Measurements from ENCODE around the gene ICAM5. TPM values are rescaled to one million over a fixed set of nuclear protein-coding genes. Genes with fewer than 3 reads are reported as not detected.

The ICAM5 gene
- polyA plus RNA-seq, 1 donor (not counting 4 experiments of a cell fraction or from before 2014, with no cell fraction given) = 0.20 TPM

DNA sequence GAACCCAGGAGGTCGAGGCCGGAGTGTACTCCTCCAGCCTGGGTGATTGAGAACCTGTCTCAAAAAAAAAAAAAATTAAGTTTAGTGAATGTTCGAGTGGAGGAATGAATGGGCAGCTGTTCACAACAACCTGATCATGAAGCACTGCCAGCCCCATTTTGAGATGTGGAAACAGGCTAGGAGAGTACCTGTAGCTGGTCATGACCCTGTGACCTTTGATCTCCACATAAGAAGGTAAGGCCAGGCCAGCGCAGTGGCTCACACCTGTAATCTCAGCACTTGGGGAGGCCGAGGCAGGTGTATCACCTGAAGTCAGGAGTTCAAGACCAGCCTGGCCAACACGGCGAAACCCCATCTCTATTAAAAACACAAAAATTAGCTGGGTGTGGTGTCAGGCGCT, 36.0 kb downstream of the ICAM5 start:
- no peak for DNase-seq (ENCODE audit: low read depth, low spot score)
- no peak for FAIRE-seq
- no peaks in the 10 kb centered on the region for H3K4me1 ChIP-seq (ENCODE audit: control insufficient read depth, extremely low read depth, insufficient read depth, low read length)
- no peaks in the 10 kb centered on the region for H3K9me3 ChIP-seq (ENCODE audit: control insufficient read depth, low read depth, low read length)
- dilution Hi-C loops (cut with MboI; ENCODE audit: extremely low pct_ligation_motif_present, low sequenced_read_pairs) = no loop called here
- TF ChIP-seq, protein P1, sequence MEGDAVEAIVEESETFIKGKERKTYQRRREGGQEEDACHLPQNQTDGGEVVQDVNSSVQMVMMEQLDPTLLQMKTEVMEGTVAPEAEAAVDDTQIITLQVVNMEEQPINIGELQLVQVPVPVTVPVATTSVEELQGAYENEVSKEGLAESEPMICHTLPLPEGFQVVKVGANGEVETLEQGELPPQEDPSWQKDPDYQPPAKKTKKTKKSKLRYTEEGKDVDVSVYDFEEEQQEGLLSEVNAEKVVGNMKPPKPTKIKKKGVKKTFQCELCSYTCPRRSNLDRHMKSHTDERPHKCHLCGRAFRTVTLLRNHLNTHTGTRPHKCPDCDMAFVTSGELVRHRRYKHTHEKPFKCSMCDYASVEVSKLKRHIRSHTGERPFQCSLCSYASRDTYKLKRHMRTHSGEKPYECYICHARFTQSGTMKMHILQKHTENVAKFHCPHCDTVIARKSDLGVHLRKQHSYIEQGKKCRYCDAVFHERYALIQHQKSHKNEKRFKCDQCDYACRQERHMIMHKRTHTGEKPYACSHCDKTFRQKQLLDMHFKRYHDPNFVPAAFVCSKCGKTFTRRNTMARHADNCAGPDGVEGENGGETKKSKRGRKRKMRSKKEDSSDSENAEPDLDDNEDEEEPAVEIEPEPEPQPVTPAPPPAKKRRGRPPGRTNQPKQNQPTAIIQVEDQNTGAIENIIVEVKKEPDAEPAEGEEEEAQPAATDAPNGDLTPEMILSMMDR (optimal IDR thresholded peaks at IDR 0.05 in 1 of 3, IDR thresholded peaks at IDR 0.05 in 1 of 3, conservative IDR thresholded peaks at IDR 0.05 in 1 of 3; ENCODE audit: extremely low read depth in 1 of 3, insufficient read depth in 2 of 3, low read length in 3 of 3) = no peak
- no peak for TF ChIP-seq EZH2 (IDR thresholded peaks at IDR 0.05; ENCODE audit: low read length)
- peaks cover 16% of the 10 kb centered on the region for H3K79me2 ChIP-seq (ENCODE audit: control insufficient read depth, insufficient read depth, low read length)
- H3K9ac ChIP-seq (ENCODE audit: control insufficient read depth, extremely low read depth, insufficient read depth, low read length) = no peak overlapping the region
- H3K9me1 ChIP-seq (ENCODE audit: control insufficient read depth, extremely low read depth, insufficient read depth, low read length) = no peaks in the 10 kb centered on the region
- H3K27ac ChIP-seq (ENCODE audit: control insufficient read depth, insufficient read depth, low read length) = no peak overlapping the region
- no peaks in the 10 kb centered on the region for H3K27me3 ChIP-seq (ENCODE audit: control insufficient read depth, extremely low read depth, insufficient read depth, low read length)
- no peak overlapping the region for H3K4me3 ChIP-seq (ENCODE audit: control insufficient read depth in 2 of 3, extremely low read depth in 1 of 3, insufficient read depth in 2 of 3, low read depth in 1 of 3, low read length in 3 of 3)
- H4K20me1 ChIP-seq (ENCODE audit: control insufficient read depth, extremely low read depth, insufficient read depth, low read length) = no peaks in the 10 kb centered on the region
- H2AFZ ChIP-seq (ENCODE audit: control insufficient read depth, low read length) = no peak overlapping the region
- H3K36me3 ChIP-seq (ENCODE audit: control insufficient read depth in 2 of 2, extremely low read depth in 1 of 2, insufficient read depth in 2 of 2, low read length in 2 of 2) = peaks cover 23 to 43% of the 10 kb centered on the region in 2 experiments
- no peak overlapping the region for H3K4me2 ChIP-seq (ENCODE audit: control insufficient read depth, extremely low read depth, insufficient read depth, low read depth, low read length)

DNA sequence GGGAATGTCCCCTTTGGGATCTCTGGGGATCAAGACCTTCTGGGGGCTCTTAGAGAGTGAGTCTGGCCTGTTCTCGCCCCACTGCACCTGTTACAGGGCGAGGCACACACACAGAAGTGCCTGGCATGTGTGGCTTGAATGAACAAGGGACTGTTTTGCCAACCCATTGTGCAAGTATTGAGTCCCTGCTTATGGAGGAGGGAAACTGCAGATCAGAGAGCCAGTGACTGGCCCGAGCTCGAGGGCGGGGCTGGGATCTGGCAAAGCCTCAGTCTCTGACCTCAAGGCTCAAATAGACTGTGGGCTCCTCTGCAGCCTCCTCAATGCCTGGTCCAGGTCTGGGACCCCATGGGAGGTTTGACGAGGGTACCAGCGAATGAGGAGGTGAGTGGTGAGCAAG, 38.0 kb downstream of the ICAM5 start:
- no peak overlapping the region for H2AFZ ChIP-seq (ENCODE audit: control insufficient read depth, low read length)
- no peaks in the 10 kb centered on the region for H4K20me1 ChIP-seq (ENCODE audit: control insufficient read depth, extremely low read depth, insufficient read depth, low read length)
- DNase-seq (ENCODE audit: low read depth, low spot score) (no peak), FAIRE-seq (no peak)
- H3K36me3 ChIP-seq (ENCODE audit: control insufficient read depth in 2 of 2, extremely low read depth in 1 of 2, insufficient read depth in 2 of 2, low read length in 2 of 2) = peaks cover 23 to 36% of the 10 kb centered on the region in 2 experiments
- H3K4me3 ChIP-seq (ENCODE audit: control insufficient read depth in 2 of 3, extremely low read depth in 1 of 3, insufficient read depth in 2 of 3, low read depth in 1 of 3, low read length in 3 of 3) = no peak overlapping the region
- dilution Hi-C loops (cut with MboI; ENCODE audit: extremely low pct_ligation_motif_present, low sequenced_read_pairs) = no loop called here
- H3K9ac ChIP-seq (ENCODE audit: control insufficient read depth, extremely low read depth, insufficient read depth, low read length) = no peak overlapping the region
- H3K27me3 ChIP-seq (ENCODE audit: control insufficient read depth, extremely low read depth, insufficient read depth, low read length) = no peaks in the 10 kb centered on the region
- H3K79me2 ChIP-seq (ENCODE audit: control insufficient read depth, insufficient read depth, low read length) = peaks cover 33% of the 10 kb centered on the region
- peaks cover 8% of the 10 kb centered on the region for H3K4me1 ChIP-seq (ENCODE audit: control insufficient read depth, extremely low read depth, insufficient read depth, low read length)
- TF ChIP-seq, protein P1 (optimal IDR thresholded peaks at IDR 0.05 in 1 of 3, IDR thresholded peaks at IDR 0.05 in 1 of 3, conservative IDR thresholded peaks at IDR 0.05 in 1 of 3; ENCODE audit: extremely low read depth in 1 of 3, insufficient read depth in 2 of 3, low read length in 3 of 3) = no peak
- no peak for TF ChIP-seq EZH2 (IDR thresholded peaks at IDR 0.05; ENCODE audit: low read length)
- H3K9me1 ChIP-seq (ENCODE audit: control insufficient read depth, extremely low read depth, insufficient read depth, low read length) = no peaks in the 10 kb centered on the region
- no peaks in the 10 kb centered on the region for H3K9me3 ChIP-seq (ENCODE audit: control insufficient read depth, low read depth, low read length)
- no peak overlapping the region for H3K27ac ChIP-seq (ENCODE audit: control insufficient read depth, insufficient read depth, low read length)
- H3K4me2 ChIP-seq (ENCODE audit: control insufficient read depth, extremely low read depth, insufficient read depth, low read depth, low read length) = no peak overlapping the region

Data from keratinocyte (primary cell).